ENCODE measurements around the gene TXK.

The TXK gene

DNA sequence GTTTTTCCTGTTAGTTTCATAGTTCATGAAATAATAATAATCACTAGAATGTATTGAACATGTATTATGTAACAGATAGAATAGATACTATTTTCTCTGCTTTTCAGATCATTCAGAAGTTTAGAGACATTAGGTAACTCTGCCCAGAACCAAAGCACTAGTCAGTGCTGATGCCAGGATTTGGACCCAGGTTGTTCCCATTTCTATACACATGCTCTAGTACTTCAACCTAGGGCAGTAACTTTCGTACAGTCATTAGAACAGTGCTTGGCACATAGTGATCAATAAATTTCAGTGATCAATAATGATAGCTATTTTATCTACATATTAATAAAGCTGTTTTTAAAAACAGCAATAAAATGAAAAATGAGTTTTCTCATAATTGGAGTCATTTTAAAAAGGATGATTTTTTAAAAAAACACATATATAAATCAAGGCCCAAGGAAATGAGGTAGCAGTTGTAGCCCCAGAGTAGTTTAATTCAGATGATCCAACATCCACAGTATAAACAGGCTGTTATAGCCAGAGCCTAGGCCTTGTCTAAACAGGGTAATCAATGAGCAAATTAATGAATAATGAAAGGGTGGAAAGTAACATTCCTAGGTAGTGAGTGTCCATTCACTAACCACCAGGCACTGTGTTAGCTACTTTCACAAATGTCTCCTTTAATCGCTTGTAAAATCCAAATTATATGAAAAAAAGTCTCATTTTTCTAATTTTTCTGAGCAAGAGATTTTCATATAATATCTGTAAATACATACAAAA, 25.6 kb downstream of the TXK start:
- Histone ChIP-seq H4K20me1 (ENCODE audit: insufficient read depth, low read length, poor library complexity, severe bottlenecking) (no peaks in the 10 kb centered on the region), H3K9me3 (ENCODE audit: insufficient read depth, low read depth, low read length) (no peaks in the 10 kb centered on the region), H3K9ac (ENCODE audit: low read depth, low read length, poor library complexity, severe bottlenecking) (no peak overlapping the region), H3K36me3 (ENCODE audit: insufficient read depth, low read length) (no peaks in the 10 kb centered on the region; the same call in 1 of the 2 replicates), H3K4me2 (ENCODE audit: low read depth, low read length, poor library complexity, severe bottlenecking) (no peak overlapping the region), H3K4me1 (ENCODE audit: insufficient read depth, low read length, poor library complexity, severe bottlenecking) (peaks cover 17% of the 10 kb centered on the region), H3K4me3 (ENCODE audit: low read length, poor library complexity, severe bottlenecking) (no peak overlapping the region), H3K79me2 (ENCODE audit: insufficient read depth, low read length) (no peaks in the 10 kb centered on the region), H2AFZ (ENCODE audit: low read length) (no peak overlapping the region), H3K9me2 (replicated peaks; ENCODE audit: low read depth, low read length) (no peaks in the 10 kb centered on the region), H3F3A (ENCODE audit: low read depth) (no peaks in the 10 kb centered on the region), H3K27me3 (ENCODE audit: insufficient read depth, low read length, poor library complexity, severe bottlenecking) (no peaks in the 10 kb centered on the region)
- TF ChIP-seq, protein P1, sequence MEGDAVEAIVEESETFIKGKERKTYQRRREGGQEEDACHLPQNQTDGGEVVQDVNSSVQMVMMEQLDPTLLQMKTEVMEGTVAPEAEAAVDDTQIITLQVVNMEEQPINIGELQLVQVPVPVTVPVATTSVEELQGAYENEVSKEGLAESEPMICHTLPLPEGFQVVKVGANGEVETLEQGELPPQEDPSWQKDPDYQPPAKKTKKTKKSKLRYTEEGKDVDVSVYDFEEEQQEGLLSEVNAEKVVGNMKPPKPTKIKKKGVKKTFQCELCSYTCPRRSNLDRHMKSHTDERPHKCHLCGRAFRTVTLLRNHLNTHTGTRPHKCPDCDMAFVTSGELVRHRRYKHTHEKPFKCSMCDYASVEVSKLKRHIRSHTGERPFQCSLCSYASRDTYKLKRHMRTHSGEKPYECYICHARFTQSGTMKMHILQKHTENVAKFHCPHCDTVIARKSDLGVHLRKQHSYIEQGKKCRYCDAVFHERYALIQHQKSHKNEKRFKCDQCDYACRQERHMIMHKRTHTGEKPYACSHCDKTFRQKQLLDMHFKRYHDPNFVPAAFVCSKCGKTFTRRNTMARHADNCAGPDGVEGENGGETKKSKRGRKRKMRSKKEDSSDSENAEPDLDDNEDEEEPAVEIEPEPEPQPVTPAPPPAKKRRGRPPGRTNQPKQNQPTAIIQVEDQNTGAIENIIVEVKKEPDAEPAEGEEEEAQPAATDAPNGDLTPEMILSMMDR (conservative IDR thresholded peaks at IDR 0.05; ENCODE audit: low read length): no peak
- no peak for TF ChIP-seq EZH2phosphoT487 (IDR thresholded peaks at IDR 0.05; ENCODE audit: borderline replicate concordance)

DNA sequence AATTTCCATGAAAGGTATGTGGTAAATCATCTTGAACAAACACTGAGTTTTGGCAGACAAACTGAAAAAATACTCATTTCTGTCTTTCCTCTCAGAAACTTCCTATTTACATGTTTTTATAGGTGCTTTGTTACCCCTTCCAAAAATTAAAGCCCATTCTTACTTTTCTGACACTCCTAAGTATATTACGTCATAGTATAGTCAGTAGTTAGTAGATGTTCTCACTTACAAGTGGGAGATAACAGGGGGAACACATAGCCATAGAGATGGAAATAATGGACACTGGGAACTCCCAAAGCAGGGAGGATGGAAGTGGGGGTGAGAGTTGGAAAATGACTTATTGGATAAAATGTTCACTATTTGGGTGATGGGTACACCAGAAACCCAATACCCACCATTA, 28.8 kb downstream of the TXK start:
- TF ChIP-seq EZH2phosphoT487 (IDR thresholded peaks at IDR 0.05; ENCODE audit: borderline replicate concordance): no peak
- TF ChIP-seq, protein P1 (conservative IDR thresholded peaks at IDR 0.05; ENCODE audit: low read length): no peak
- peaks cover 2% of the 10 kb centered on the region for H3K4me1 ChIP-seq (ENCODE audit: insufficient read depth, low read length, poor library complexity, severe bottlenecking)

DNA sequence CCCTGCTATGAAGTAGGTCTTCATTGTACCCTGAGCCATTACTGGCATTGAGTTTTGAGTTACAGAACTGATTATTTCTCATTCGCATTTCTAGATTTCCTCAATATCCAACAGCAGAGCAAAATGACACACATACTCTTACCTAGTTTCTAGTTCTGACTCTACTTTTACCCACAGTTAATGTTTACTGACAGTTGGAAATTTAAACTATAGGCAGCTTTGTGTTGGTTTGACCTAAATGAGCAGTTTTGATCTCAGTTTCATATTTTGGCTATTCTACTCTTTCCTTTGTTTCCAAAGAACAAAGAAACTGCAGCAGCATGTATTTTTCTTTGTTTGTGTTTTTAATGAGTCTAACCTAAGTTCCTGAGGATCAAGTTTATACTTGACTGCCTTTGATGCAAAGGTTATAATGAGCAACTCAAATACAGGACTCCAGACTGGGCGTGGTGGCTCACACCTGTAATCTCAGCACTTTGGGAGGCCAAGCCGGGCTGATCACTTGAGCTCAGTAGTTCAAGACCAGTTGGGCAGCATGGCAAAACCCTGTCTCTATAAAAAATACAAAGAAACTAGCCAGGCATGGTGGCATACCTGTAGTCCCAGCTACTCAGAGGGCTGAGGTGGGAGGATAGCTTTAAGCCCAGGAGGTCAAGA, 30.4 kb downstream of the TXK start:
- TF ChIP-seq, protein P1 (conservative IDR thresholded peaks at IDR 0.05; ENCODE audit: low read length): no peak
- no peak for TF ChIP-seq EZH2phosphoT487 (IDR thresholded peaks at IDR 0.05; ENCODE audit: borderline replicate concordance)
- Histone ChIP-seq H3K4me2 (ENCODE audit: low read depth, low read length, poor library complexity, severe bottlenecking) (no peak overlapping the region), H2AFZ (ENCODE audit: low read length) (no peak overlapping the region)

More for the DNA sequence above, 28.8 kb downstream of the TXK start:
- no peak overlapping the region for H3K4me2 ChIP-seq (ENCODE audit: low read depth, low read length, poor library complexity, severe bottlenecking)
- H3K36me3 ChIP-seq (ENCODE audit: insufficient read depth, low read length): no peaks in the 10 kb centered on the region; the same call in 1 of the 2 replicates
- no peaks in the 10 kb centered on the region for H3K79me2 ChIP-seq (ENCODE audit: insufficient read depth, low read length)
- H3K9me3 ChIP-seq (ENCODE audit: insufficient read depth, low read depth, low read length): no peaks in the 10 kb centered on the region
- H3K9ac ChIP-seq (ENCODE audit: low read depth, low read length, poor library complexity, severe bottlenecking): no peak overlapping the region
- H3K27me3 ChIP-seq (ENCODE audit: insufficient read depth, low read length, poor library complexity, severe bottlenecking): no peaks in the 10 kb centered on the region
- H2AFZ ChIP-seq (ENCODE audit: low read length): no peak overlapping the region
- no peaks in the 10 kb centered on the region for H3K9me2 ChIP-seq (replicated peaks; ENCODE audit: low read depth, low read length)
- no peaks in the 10 kb centered on the region; the same call in 1 of the 2 replicates for H3F3A ChIP-seq (ENCODE audit: low read depth)
- H4K20me1 ChIP-seq (ENCODE audit: insufficient read depth, low read length, poor library complexity, severe bottlenecking): no peaks in the 10 kb centered on the region
- H3K4me3 ChIP-seq (ENCODE audit: low read length, poor library complexity, severe bottlenecking): no peak overlapping the region

More for the DNA sequence above, 30.4 kb downstream of the TXK start:
- no peaks in the 10 kb centered on the region; the same call in 1 of the 2 replicates for H3F3A ChIP-seq (ENCODE audit: low read depth)
- no peaks in the 10 kb centered on the region; the same call in 1 of the 2 replicates for H3K36me3 ChIP-seq (ENCODE audit: insufficient read depth, low read length)
- no peaks in the 10 kb centered on the region for H3K27me3 ChIP-seq (ENCODE audit: insufficient read depth, low read length, poor library complexity, severe bottlenecking)
- H3K4me3 ChIP-seq (ENCODE audit: low read length, poor library complexity, severe bottlenecking): no peak overlapping the region
- no peak overlapping the region for H3K9ac ChIP-seq (ENCODE audit: low read depth, low read length, poor library complexity, severe bottlenecking)
- no peaks in the 10 kb centered on the region for H4K20me1 ChIP-seq (ENCODE audit: insufficient read depth, low read length, poor library complexity, severe bottlenecking)
- peaks cover 4% of the 10 kb centered on the region for H3K4me1 ChIP-seq (ENCODE audit: insufficient read depth, low read length, poor library complexity, severe bottlenecking)
- no peaks in the 10 kb centered on the region for H3K9me3 ChIP-seq (ENCODE audit: insufficient read depth, low read depth, low read length)
- no peaks in the 10 kb centered on the region for H3K79me2 ChIP-seq (ENCODE audit: insufficient read depth, low read length)
- H3K9me2 ChIP-seq (replicated peaks; ENCODE audit: low read depth, low read length): no peaks in the 10 kb centered on the region
